GM18505 (cell line): Measurements from ENCODE around the gene TTC4.

Experiments used
- ATAC-seq: cut with Tn5 transposase; IDR thresholded peaks from one replicate; pipeline ENCODE4 v1.9.1; 2021; ENCODE audit not compliant: unreplicated experiment
- POLR2A ChIP-seq: IDR thresholded peaks from 4 replicates; pipeline ENCODE4 v1.6.1; 2011; ENCODE audit warnings: borderline replicate concordance; ENCODE audit not compliant: insufficient read depth, insufficient read length; ENCODE audit errors: extremely low read depth

The TTC4 gene

DNA sequence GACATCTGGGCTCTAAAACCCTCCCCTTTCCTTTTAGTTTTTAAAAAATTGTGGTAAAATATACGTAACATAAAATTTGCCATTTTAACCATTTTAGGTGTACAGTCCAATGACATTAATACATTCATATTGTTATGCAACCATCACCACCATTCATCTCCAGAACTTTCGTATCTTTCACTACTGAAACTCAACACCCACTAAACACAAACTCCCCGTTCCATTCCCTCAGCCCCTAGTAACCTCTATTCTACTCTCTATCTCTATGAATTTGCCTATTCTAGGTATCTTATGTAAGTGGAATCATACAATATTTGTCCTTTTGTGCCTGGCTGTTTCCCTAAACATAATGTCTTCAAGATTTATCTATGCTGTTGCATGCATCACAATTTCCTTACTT, 19.4 kb upstream of the TTC4 start:
- TF ChIP-seq POLR2A = no peak

DNA sequence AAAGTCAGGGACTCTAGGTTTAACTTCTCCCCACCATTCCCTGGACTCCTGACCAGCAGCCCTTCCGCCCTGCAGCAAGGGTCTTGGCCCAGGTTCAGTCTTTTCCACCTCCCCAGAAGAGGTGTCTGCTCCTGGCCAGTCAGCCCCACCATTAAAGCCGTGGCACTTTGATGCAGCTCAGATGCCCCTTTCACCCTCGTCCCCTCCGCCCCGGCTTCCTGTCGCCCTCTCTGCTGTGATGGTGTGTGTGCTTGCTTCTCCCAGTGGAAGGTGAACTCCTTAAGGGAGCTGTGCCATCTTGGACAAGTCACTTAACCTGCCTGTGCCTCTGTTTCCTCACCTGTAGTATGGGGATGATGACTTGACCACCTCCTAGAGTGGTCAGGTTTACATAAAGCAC, 17.8 kb upstream of the TTC4 start:
- no peak for ATAC-seq
- TF ChIP-seq POLR2A = no peak

More for the DNA sequence above, 19.4 kb upstream of the TTC4 start:
- ATAC-seq = no peak

DNA sequence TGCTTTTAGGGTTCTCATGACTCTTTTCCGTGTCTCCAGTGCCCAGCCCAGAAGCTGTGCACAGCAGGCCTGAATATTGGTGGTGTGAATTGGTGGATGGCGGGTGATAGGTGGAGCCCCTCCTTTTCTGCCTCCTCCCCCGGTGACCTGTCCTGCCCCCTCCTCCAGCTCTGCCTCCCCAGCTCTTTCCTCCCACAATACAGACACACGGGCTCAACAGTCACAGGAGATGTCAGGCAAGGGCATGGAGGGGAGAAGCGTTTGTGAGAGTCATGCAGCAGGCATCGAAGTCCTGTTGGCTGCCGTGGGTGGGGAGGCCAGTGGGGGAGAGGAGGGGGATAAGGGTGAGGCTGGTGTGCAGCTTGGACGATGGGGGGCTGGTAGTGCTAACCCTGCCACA, 17.3 kb upstream of the TTC4 start:
- no peak for ATAC-seq
- no peak for TF ChIP-seq POLR2A

DNA sequence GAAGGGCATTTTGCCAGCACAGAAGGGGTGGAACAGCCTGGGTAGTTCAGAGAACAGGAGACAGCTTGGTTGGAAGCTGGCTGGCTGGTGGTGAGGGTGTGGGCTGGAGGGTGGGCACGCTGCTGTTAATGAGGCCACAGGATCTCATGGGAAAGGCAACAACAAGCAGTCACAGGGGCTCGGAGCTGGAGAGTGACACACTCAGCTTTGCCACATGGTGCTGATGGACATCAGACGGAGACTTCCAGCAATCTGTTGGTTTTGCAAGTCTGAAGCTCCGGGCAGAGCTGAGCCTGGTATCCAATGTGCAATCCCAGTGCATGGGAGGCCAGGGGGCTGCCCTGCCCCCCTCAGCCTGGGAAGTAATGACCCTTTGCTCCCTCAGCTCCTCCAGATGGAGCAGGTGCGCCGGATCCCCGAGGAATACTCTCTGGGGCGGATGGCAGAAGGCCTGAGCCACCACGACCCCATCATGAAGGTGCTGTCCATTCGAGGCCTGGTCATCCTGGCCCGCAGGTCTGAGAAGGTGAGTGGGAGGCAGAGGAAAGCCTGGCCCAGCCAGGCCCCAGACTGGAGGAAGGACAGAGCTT, 15.6 kb upstream of the TTC4 start:
- TF ChIP-seq POLR2A = no peak
- no peak for ATAC-seq

DNA sequence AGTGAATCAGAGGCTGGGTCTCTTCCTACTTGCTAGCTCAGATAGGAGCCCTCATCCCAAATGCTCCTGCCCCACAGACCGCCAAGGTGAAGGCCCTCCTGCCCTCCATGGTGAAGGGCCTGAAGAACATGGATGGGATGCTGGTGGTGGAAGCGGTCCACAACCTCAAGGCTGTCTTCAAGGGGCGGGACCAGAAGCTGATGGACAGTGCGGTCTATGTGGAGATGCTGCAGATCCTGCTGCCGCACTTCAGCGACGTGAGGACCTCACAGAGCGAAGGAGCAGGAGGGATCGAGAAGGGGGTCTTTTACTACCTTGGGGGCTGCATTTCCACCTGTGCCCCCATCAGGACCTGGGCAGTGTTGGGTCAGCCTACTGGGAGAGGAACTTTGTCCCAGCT, 14.6 kb upstream of the TTC4 start:
- TF ChIP-seq POLR2A = no peak
- no peak for ATAC-seq

DNA sequence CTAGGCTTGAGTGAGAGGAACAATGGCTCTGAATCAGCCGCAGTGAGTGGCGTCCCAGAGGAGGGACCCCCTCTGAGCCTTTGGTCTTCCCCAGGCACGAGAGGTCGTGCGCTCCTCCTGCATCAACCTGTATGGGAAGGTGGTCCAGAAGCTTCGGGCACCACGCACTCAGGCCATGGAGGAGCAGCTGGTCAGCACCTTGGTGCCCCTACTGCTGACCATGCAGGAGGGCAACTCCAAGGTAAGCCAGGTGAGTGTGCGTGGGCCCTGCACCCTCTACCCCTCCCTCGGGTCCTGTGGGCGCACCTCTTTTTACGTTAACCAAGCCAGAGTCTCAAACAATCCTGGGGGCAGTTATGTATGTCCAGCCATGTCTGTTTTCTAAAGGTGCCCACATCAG, 13.7 kb upstream of the TTC4 start:
- no peak for ATAC-seq
- no peak for TF ChIP-seq POLR2A

GRCh38 chr1:54703471-54703870, 12.2 kb upstream of the TTC4 start:
- no peak for TF ChIP-seq POLR2A
- no peak for ATAC-seq

DNA sequence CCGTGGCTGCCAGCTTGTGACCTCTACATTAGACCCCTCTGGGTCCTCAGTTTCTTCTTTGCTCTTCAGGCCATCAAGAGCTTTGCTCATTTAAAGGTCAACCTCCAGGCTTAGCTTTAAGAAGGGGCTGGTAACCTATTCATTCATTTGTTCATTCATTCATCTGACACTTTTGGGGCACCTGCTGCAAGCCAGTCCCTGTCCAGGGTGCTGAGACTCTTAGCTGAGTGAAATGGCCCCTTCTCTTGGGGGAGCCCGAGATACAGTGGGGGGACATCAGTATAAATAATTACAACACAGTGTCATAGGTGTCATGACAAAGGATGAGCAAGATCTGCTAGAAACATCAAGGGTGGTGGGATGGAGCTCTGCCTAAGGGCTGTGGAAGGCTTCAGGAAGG, 10.5 kb upstream of the TTC4 start:
- TF ChIP-seq POLR2A = no peak
- ATAC-seq = no peak

DNA sequence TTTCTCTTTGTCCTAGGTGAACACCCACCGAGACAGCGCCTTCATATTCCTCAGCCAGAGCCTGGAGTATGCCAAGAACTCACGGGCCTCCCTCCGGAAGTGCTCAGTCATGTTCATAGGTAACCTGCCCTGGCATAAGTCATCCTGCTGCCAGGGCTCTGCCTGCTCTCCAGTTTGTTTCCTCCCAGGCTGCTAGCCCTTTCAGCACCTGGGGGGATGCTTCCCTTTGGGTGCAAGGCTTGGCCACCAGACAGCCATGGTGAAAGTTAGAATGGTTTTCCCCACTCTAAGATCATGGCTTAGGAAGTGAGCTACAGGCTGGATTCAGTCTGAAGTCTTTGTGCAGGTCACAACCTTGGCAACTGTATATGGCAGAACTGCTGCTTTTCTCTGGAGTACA, 9.2 kb upstream of the TTC4 start:
- no peak for TF ChIP-seq POLR2A
- no peak for ATAC-seq

- TF ChIP-seq POLR2A = no peak
- no peak for ATAC-seq
These were observed 7.3 kb upstream of the TTC4 start for GRCh38 chr1:54708385-54708784.

DNA sequence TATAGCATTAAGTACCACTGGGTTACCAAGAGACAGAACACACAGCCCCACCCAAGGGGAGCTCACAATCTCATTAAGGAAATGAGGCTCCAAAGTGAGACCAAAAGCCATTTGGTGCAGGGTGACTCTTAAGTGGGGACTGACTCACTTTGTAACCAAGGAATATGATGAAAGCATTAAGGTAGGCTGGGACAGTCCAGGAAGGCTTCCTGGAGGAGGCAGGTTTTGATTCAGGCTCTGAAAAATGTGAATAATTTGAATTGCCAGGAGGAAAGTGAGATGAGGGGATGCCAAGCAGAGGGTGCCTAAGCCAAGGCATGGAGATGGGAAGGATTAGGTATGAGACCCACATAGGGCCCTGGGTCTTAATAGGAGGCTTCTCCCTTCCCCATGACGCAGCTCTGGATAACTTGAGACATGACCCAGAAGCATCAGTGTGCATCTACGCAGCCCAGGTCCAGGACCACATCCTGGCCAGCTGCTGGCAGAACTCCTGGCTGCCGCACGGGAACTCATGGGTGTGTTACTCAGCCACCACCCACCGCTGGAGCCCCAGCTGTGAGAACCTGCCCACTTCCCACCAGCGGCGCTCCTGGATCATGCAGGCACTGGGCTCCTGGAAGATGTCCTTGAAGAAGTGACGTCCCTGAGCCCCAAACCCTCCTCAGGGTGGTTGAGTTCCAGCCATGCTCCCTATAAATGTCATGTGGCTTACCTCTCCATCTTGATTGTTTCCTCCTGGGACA, 5.9 kb upstream of the TTC4 start:
- no peak for ATAC-seq
- no peak for TF ChIP-seq POLR2A

- no peak for TF ChIP-seq POLR2A
These were observed 5.2 kb upstream of the TTC4 start for GRCh38 chr1:54710434-54710833.

GRCh38 chr1:54710841-54711240, 4.8 kb upstream of the TTC4 start:
- no peak for ATAC-seq
- TF ChIP-seq POLR2A = no peak

More at GRCh38 chr1:54710434-54710833, 5.2 kb upstream of the TTC4 start:
- ATAC-seq = no peak

- TF ChIP-seq POLR2A = no peak
- no peak for ATAC-seq
These were observed 4.1 kb upstream of the TTC4 start for GRCh38 chr1:54711536-54711935.
